GM10248 (cell line): Measurements from ENCODE around the gene MELTF.

ENCODE experiments used
- CTCF ChIA-PET: fragments of 300-600 bp; sonication (Branson Sonifier 250); formaldehyde crosslinking; extraction: SDS; loops from one replicate; lab custom pipeline; 2021; ENCODE audit warnings: antibody characterized with exemption; lab: Yijun Ruan, JAX
- POLR2A ChIA-PET: fragments of 350-650 bp; sonication (Branson Sonifier 250); formaldehyde crosslinking; extraction: SDS; loops from one replicate; lab custom pipeline; 2020; ENCODE audit warnings: antibody characterized with exemption; lab: Yijun Ruan, JAX
- DNase-seq: peaks from one replicate; pipeline ENCODE4 v3.0.0; 2012; ENCODE audit errors: extremely low spot score
- CTCF ChIP-seq: IDR thresholded peaks from 2 replicates; pipeline ENCODE4 v1.5.1; 2012; ENCODE audit warnings: mild to moderate bottlenecking, low read depth; ENCODE audit errors: extremely low read depth, missing control alignments, control extremely low read depth

MELTF gene

GRCh38 chr3:197001972-197002700, 27.5 kb downstream of the MELTF start:
- no peak for DNase-seq
- no peak for TF ChIP-seq CTCF
- POLR2A ChIA-PET = no interaction called here
- CTCF ChIA-PET = interaction anchor here (0.6 to 7.6 kb wide), 16 partner anchors 9 to 452 kb away, joined by 3 to 47 read pairs (median 4); no protein-coding TSS in a partner anchor

GRCh38 chr3:197001106-197001971, 28.3 kb downstream of the MELTF start:
- CTCF ChIA-PET = interaction anchor here (1.5 to 7.6 kb wide), 5 partner anchors 15 to 473 kb away, joined by 3 to 47 read pairs (median 10); no protein-coding TSS in a partner anchor
- no peak for TF ChIP-seq CTCF
- POLR2A ChIA-PET = no interaction called here
- no peak for DNase-seq

GRCh38 chr3:197000211-197000610, 29.4 kb downstream of the MELTF start:
- DNase-seq = no peak
- no peak for TF ChIP-seq CTCF
- CTCF ChIA-PET = interaction anchor here (1.6 to 7.6 kb wide), 3 partner anchors 30 to 471 kb away, joined by 3 to 47 read pairs (median 5); partner anchors contain the start of gene MELTF
- POLR2A ChIA-PET = no interaction called here

- no peak for TF ChIP-seq CTCF
- POLR2A ChIA-PET = interaction anchor here (0.6 kb wide), 1 partner anchor 403 kb away, joined by 4 read pairs; no protein-coding TSS in a partner anchor
- no peak for DNase-seq
- CTCF ChIA-PET = interaction anchor here (0.8 to 1.7 kb wide), 6 partner anchors 7 to 470 kb away, joined by 3 to 5 read pairs (median 4); partner anchors contain the start of genes MELTF and NCBP2
These were observed 30.5 kb downstream of the MELTF start for GRCh38 chr3:196998966-196999760.

GRCh38 chr3:196997311-196997710, 32.3 kb downstream of the MELTF start:
- CTCF ChIA-PET = interaction anchor here (1.1 to 1.9 kb wide), 5 partner anchors 32 to 260 kb away, joined by 3 to 7 read pairs (median 6); partner anchors contain the start of gene MELTF
- no peak for DNase-seq
- TF ChIP-seq CTCF = no peak
- POLR2A ChIA-PET = no interaction called here
